GM06990 (cell line): Measurements from ENCODE around the gene CYTH2.

Experiments used
- DNase-seq: peaks from one replicate; pipeline ENCODE4 v3.0.0-alpha.2; 2011; ENCODE audit not compliant: insufficient read length; ENCODE audit errors: extremely low read depth
- H3K27me3 ChIP-seq: replicated peaks from 2 replicates; pipeline ENCODE4 v1.6.0; 2011; ENCODE audit warnings: low read length; ENCODE audit not compliant: control insufficient read depth, insufficient read depth
- H3K36me3 ChIP-seq: 2 replicates; pipeline ENCODE4 v1.5.1; 2011; ENCODE audit warnings: low read length; ENCODE audit not compliant: control insufficient read depth, insufficient read depth
- H3K4me3 ChIP-seq: replicated peaks from 2 replicates; pipeline ENCODE4 v1.5.1; 2011; ENCODE audit warnings: low read depth, mild to moderate bottlenecking, control low read depth, low read length
- CTCF ChIP-seq: IDR thresholded peaks from 2 replicates; pipeline ENCODE4 v1.5.1; 2011; ENCODE audit warnings: low read length, control low read depth, mild to moderate bottlenecking, inconsistent platforms; ENCODE audit not compliant: insufficient read depth, poor library complexity, severe bottlenecking

Gene CYTH2

GRCh38 chr19:48444129-48444935 lies 24.8 kb upstream of the CYTH2 start:
- DNase-seq = no peak
- Histone ChIP-seq H3K4me3 (peak overlapping the region; percentile 98), H3K27me3 (no peaks in the 10 kb centered on the region; the same call in 1 of the 2 replicates), H3K36me3 (peaks cover 1% of the 10 kb centered on the region)
- TF ChIP-seq CTCF = no peak

- Histone ChIP-seq H3K4me3 (peak overlapping the region; percentile 98), H3K27me3 (no peaks in the 10 kb centered on the region; the same call in 1 of the 2 replicates), H3K36me3 (peaks cover 3% of the 10 kb centered on the region)
- no peak for TF ChIP-seq CTCF
- no peak for DNase-seq
These were observed 24.3 kb upstream of the CYTH2 start for GRCh38 chr19:48444936-48445200.

GRCh38 chr19:48445256-48445605 lies 23.9 kb upstream of the CYTH2 start:
- H3K36me3 ChIP-seq = peaks cover 5% of the 10 kb centered on the region
- H3K4me3 ChIP-seq = peak overlapping the region; percentile 98
- no peaks in the 10 kb centered on the region; the same call in 1 of the 2 replicates for H3K27me3 ChIP-seq
- DNase-seq = no peak
- TF ChIP-seq CTCF = peak; percentile 36

GRCh38 chr19:48445606-48446481 lies 23.3 kb upstream of the CYTH2 start, which contains the start of gene GRWD1:
Gene GRWD1, plus strand, starts transcription at chr19:48445983. Its CDS starts 23 bp downstream, at chr19:48446006.
- no peaks in the 10 kb centered on the region; the same call in 1 of the 2 replicates for H3K27me3 ChIP-seq
- H3K36me3 ChIP-seq = peaks cover 10% of the 10 kb centered on the region
- H3K4me3 ChIP-seq = peak within 1 kb of the TSS; percentile 98
- no peak for TF ChIP-seq CTCF
- peak; percentile 91 for DNase-seq

GRCh38 chr19:48446579-48446978 lies 22.6 kb upstream of the CYTH2 start:
- Histone ChIP-seq H3K36me3 (peaks cover 15% of the 10 kb centered on the region), H3K4me3 (peak overlapping the region; percentile 98), H3K27me3 (no peaks in the 10 kb centered on the region)
- no peak for TF ChIP-seq CTCF
- no peak for DNase-seq
